ENCODE measurements around the gene SNRNP25.

SNRNP25 gene

GRCh38 chr16:38941-39892 is 14.4 kb upstream of the SNRNP25 start:
- ChIA-PET POLR2A (interaction anchor here (2.5 kb wide), 1 partner anchor 14 kb away, joined by 13 read pairs; the partner anchor contains the start of genes POLR3K and SNRNP25), CTCF (no interaction called here)
- no peak for TF ChIP-seq CTBP1 (IDR thresholded peaks at IDR 0.05; ENCODE audit: borderline replicate concordance)
- TF ChIP-seq BHLHE40 (IDR thresholded peaks at IDR 0.05; ENCODE audit: borderline replicate concordance) = no peak
- TF ChIP-seq TARDBP (IDR thresholded peaks at IDR 0.05) = no peak
- no peak for DNase-seq (ENCODE audit: extremely low spot score)

DNA sequence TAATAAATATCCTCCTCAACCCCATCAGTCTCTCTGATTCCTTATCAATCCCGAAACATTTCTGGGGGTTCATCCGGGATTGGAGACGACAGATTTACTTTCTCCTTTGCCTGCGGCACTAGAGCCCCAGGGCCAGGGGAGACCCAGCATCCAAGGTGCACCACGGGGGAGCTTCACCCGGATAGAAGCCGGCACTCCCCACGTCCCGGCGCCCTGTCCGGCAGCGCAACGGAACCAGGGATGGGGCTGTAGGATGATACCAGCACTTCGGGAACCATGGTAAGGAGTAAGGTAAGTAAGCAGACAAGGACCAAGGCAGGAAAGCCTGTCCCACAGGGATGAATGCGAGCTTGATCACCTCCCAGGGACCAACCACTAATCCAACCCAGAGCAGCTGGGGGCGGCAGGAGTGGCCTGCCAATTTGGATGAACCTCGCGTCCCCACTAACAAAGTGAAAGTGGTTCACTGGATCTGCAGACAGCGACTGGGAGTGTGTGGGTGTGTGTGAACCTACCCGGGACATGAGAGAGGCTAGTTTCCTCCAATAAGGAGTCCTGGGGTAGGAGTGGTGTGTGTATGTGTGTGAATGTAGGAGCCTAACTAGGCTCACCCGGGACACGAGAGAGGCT is 12.1 kb upstream of the SNRNP25 start:
- TF ChIP-seq CTBP1 (IDR thresholded peaks at IDR 0.05; ENCODE audit: borderline replicate concordance) (no peak), ZNF384 (IDR thresholded peaks at IDR 0.05) (no peak), NFRKB (IDR thresholded peaks at IDR 0.05) (no peak), FOXA1 (IDR thresholded peaks at IDR 0.05) (no peak), L3MBTL2 (conservative IDR thresholded peaks at IDR 0.05) (no peak), ARNT (IDR thresholded peaks at IDR 0.05) (no peak), TARDBP (IDR thresholded peaks at IDR 0.05) (no peak), SP1 (IDR thresholded peaks at IDR 0.05) (no peak), SUZ12 (IDR thresholded peaks at IDR 0.05) (no peak), FOXM1 (IDR thresholded peaks at IDR 0.05; ENCODE audit: borderline replicate concordance) (no peak), PKNOX1 (IDR thresholded peaks at IDR 0.05) (no peak), ELF4 (IDR thresholded peaks at IDR 0.05) (no peak), LEF1 (IDR thresholded peaks at IDR 0.05; ENCODE audit: borderline replicate concordance) (no peak), HDGF (IDR thresholded peaks at IDR 0.05; ENCODE audit: borderline replicate concordance) (no peak), BHLHE40 (IDR thresholded peaks at IDR 0.05; ENCODE audit: borderline replicate concordance) (no peak), FOXK2 (IDR thresholded peaks at IDR 0.05) (no peak)
- POLR2A ChIA-PET = no interaction called here
- CTCF ChIA-PET = interaction anchor here (1.0 kb wide), 1 partner anchor 65 kb away, joined by 3 read pairs; no protein-coding TSS in a partner anchor
- DNase-seq (ENCODE audit: extremely low spot score) = no peak

- TF ChIP-seq NFRKB (IDR thresholded peaks at IDR 0.05) (no peak), L3MBTL2 (conservative IDR thresholded peaks at IDR 0.05) (no peak), SUZ12 (IDR thresholded peaks at IDR 0.05) (no peak), BHLHE40 (IDR thresholded peaks at IDR 0.05; ENCODE audit: borderline replicate concordance) (no peak), LEF1 (IDR thresholded peaks at IDR 0.05; ENCODE audit: borderline replicate concordance) (no peak), FOXK2 (IDR thresholded peaks at IDR 0.05) (no peak), ARNT (IDR thresholded peaks at IDR 0.05) (no peak), FOXA1 (IDR thresholded peaks at IDR 0.05) (no peak), HDGF (IDR thresholded peaks at IDR 0.05; ENCODE audit: borderline replicate concordance) (no peak), FOXM1 (IDR thresholded peaks at IDR 0.05; ENCODE audit: borderline replicate concordance) (no peak), ELF4 (IDR thresholded peaks at IDR 0.05) (no peak), SP1 (IDR thresholded peaks at IDR 0.05) (no peak), PKNOX1 (IDR thresholded peaks at IDR 0.05) (no peak), CTBP1 (IDR thresholded peaks at IDR 0.05; ENCODE audit: borderline replicate concordance) (no peak), ZNF384 (IDR thresholded peaks at IDR 0.05) (no peak), TARDBP (IDR thresholded peaks at IDR 0.05) (no peak)
- POLR2A ChIA-PET = no interaction called here
- no peak for DNase-seq (ENCODE audit: extremely low spot score)
- CTCF ChIA-PET = interaction anchor here (1.0 kb wide), 1 partner anchor 65 kb away, joined by 3 read pairs; no protein-coding TSS in a partner anchor
These were observed 11.6 kb upstream of the SNRNP25 start for GRCh38 chr16:42069-42457.

GRCh38 chr16:42691-43090 is 10.9 kb upstream of the SNRNP25 start:
- ChIA-PET CTCF (no interaction called here), POLR2A (interaction anchor here (1.5 kb wide), 1 partner anchor 10 kb away, joined by 4 read pairs; the partner anchor contains the start of gene POLR3K)
- DNase-seq (ENCODE audit: extremely low spot score) = no peak
- TF ChIP-seq FOXM1 (IDR thresholded peaks at IDR 0.05; ENCODE audit: borderline replicate concordance) = no peak
- TF ChIP-seq BHLHE40 (IDR thresholded peaks at IDR 0.05; ENCODE audit: borderline replicate concordance) = no peak
- TF ChIP-seq ELF4 (IDR thresholded peaks at IDR 0.05) = no peak
- TF ChIP-seq SUZ12 (IDR thresholded peaks at IDR 0.05) = no peak
- no peak for TF ChIP-seq FOXK2 (IDR thresholded peaks at IDR 0.05)
- TF ChIP-seq FOXA1 (IDR thresholded peaks at IDR 0.05) = no peak
- TF ChIP-seq SP1 (IDR thresholded peaks at IDR 0.05) = no peak
- TF ChIP-seq LEF1 (IDR thresholded peaks at IDR 0.05; ENCODE audit: borderline replicate concordance) = no peak
- TF ChIP-seq PKNOX1 (IDR thresholded peaks at IDR 0.05) = no peak
- no peak for TF ChIP-seq TARDBP (IDR thresholded peaks at IDR 0.05)
- TF ChIP-seq ARNT (IDR thresholded peaks at IDR 0.05) = no peak
- no peak for TF ChIP-seq NFRKB (IDR thresholded peaks at IDR 0.05)
- no peak for TF ChIP-seq CTBP1 (IDR thresholded peaks at IDR 0.05; ENCODE audit: borderline replicate concordance)

- DNase-seq (ENCODE audit: extremely low spot score) = no peak
- CTCF ChIA-PET = no interaction called here
- POLR2A ChIA-PET = interaction anchor here (1.5 kb wide), 1 partner anchor 10 kb away, joined by 4 read pairs; the partner anchor contains the start of gene POLR3K
- TF ChIP-seq PKNOX1 (IDR thresholded peaks at IDR 0.05) = no peak
- TF ChIP-seq LEF1 (IDR thresholded peaks at IDR 0.05; ENCODE audit: borderline replicate concordance) = no peak
- TF ChIP-seq ZNF384 (IDR thresholded peaks at IDR 0.05) = no peak
- no peak for TF ChIP-seq FOXA1 (IDR thresholded peaks at IDR 0.05)
- TF ChIP-seq FOXM1 (IDR thresholded peaks at IDR 0.05; ENCODE audit: borderline replicate concordance) = no peak
These were observed 10.3 kb upstream of the SNRNP25 start for GRCh38 chr16:43294-43693.
